ENCODE measurements around the gene ACE. TPM values are rescaled to one million over a fixed set of nuclear protein-coding genes. Genes with fewer than 3 reads are reported as not detected.

The ACE gene
- total RNA-seq, 3 donors from 2014 or later (not counting 1 experiment from before 2014, with no cell fraction given), result 0.86 to 1.2 (median 1.0) TPM

DNA sequence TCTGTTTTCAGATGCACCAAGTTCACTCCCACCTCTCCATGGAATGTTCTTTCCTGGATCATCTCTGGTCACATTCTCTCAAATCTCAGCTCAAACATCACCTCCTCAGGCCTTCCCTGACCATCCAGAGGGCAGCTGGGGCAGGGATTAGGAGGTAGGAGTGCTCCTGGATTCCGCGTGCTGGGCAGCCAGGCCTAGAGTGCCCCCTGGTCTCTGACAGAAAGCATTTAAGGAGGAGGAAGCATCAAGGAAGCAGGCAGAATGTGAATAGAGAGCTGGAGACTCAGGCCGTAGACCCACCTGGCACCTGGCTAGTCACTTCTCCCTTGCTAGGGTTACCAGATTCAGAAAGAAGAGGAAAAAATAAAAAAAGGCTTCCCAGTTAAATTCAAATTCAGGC, 28.2 kb upstream of the ACE start:
- TF ChIP-seq, protein P1, sequence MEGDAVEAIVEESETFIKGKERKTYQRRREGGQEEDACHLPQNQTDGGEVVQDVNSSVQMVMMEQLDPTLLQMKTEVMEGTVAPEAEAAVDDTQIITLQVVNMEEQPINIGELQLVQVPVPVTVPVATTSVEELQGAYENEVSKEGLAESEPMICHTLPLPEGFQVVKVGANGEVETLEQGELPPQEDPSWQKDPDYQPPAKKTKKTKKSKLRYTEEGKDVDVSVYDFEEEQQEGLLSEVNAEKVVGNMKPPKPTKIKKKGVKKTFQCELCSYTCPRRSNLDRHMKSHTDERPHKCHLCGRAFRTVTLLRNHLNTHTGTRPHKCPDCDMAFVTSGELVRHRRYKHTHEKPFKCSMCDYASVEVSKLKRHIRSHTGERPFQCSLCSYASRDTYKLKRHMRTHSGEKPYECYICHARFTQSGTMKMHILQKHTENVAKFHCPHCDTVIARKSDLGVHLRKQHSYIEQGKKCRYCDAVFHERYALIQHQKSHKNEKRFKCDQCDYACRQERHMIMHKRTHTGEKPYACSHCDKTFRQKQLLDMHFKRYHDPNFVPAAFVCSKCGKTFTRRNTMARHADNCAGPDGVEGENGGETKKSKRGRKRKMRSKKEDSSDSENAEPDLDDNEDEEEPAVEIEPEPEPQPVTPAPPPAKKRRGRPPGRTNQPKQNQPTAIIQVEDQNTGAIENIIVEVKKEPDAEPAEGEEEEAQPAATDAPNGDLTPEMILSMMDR (IDR thresholded peaks at IDR 0.05), result no peak
- Mint-ChIP-seq H3K4me1 (peaks cover 0 to 10% of the 10 kb centered on the region in 2 donors), H3K27ac (peak overlapping the region in 1 of 2 donors; percentile 3), H3K27me3 (ENCODE audit: low read depth in 2 of 2) (peaks cover 0 to 5% of the 10 kb centered on the region in 2 donors), H3K36me3 (no peaks in the 10 kb centered on the region), H3K4me3 (peak overlapping the region; percentile 25), H3K9me3 (no peaks in the 10 kb centered on the region)
- Histone ChIP-seq H3K9me3 (ENCODE audit: control insufficient read depth, insufficient read depth, low read length) (no peaks in the 10 kb centered on the region), H3K27me3 (ENCODE audit: control insufficient read depth, insufficient read depth, low read length) (no peaks in the 10 kb centered on the region), H3K4me1 (ENCODE audit: control insufficient read depth, insufficient read depth, low read length) (peaks cover 33% of the 10 kb centered on the region), H3K4me3 (ENCODE audit: low read length) (no peak overlapping the region), H3K27ac (ENCODE audit: low read length) (no peak overlapping the region), H3K36me3 (ENCODE audit: control insufficient read depth, insufficient read depth, low read length) (no peaks in the 10 kb centered on the region)
- no peak for DNase-seq
- intact Hi-C loops (cut with micrococcal nuclease), result no loop called here
- no peak for ATAC-seq
- 97% methylated on average over 3 of the region's 3 CpGs for WGBS (ENCODE audit: insufficient coverage)

DNA sequence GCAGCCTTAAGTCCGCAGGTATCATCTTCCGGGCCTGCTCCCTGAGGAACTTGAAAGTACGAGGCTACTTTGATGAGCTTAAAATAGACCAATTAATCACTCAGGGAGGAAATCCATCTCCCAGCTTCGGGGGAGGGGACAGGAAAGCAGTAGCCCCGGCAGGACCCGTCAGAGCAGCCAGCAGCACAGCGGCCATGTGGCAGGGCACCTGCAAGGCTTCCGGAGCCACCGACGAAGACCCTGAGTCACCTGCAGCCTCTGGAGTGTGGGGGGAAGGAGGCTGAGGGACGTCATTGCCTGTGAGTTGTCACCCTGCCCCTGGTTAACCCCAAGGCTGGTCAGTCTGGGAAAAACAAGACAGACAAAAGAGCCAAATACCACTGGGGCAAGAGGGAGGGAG, 26.3 kb upstream of the ACE start:
- Mint-ChIP-seq H3K4me3 (no peak overlapping the region), H3K27ac (no peak overlapping the region), H3K4me1 (peaks cover 0 to 3% of the 10 kb centered on the region in 2 donors), H3K9me3 (no peaks in the 10 kb centered on the region), H3K36me3 (no peaks in the 10 kb centered on the region), H3K27me3 (ENCODE audit: low read depth in 2 of 2) (peaks cover 0 to 2% of the 10 kb centered on the region in 2 donors)
- intact Hi-C loops (cut with micrococcal nuclease), result no loop called here
- 10% methylated on average over 11 of the region's 11 CpGs for WGBS (ENCODE audit: insufficient coverage)
- H3K27ac ChIP-seq (ENCODE audit: low read length), result no peak overlapping the region
- TF ChIP-seq, protein P1 (IDR thresholded peaks at IDR 0.05), result no peak
- no peaks in the 10 kb centered on the region for H3K36me3 ChIP-seq (ENCODE audit: control insufficient read depth, insufficient read depth, low read length)
- H3K27me3 ChIP-seq (ENCODE audit: control insufficient read depth, insufficient read depth, low read length), result no peaks in the 10 kb centered on the region
- no peaks in the 10 kb centered on the region for H3K9me3 ChIP-seq (ENCODE audit: control insufficient read depth, insufficient read depth, low read length)
- peaks cover 24% of the 10 kb centered on the region for H3K4me1 ChIP-seq (ENCODE audit: control insufficient read depth, insufficient read depth, low read length)
- H3K4me3 ChIP-seq (ENCODE audit: low read length), result no peak overlapping the region
- ATAC-seq, result no peak
- DNase-seq, result no peak

DNA sequence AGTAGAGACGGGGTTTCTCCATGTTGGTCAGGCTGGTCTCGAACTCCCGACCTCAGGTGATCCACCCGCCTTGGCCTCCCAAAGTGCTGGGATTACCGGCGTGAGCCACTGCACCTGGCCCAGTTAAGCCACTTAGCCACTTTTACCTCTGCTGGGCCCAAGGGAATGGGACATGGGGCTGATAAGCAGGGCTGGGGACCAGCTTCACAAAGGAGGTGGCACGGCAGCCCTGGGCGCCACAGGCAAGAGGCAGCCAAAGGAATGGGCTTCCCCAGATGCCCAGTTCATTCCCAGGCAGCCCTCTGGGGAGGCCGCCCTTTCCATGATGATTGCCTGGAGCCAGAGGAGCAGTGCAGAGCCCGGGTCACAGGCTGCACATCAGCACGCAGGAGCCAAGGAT, 25.7 kb upstream of the ACE start:
- Histone ChIP-seq H3K36me3 (ENCODE audit: control insufficient read depth, insufficient read depth, low read length) (no peaks in the 10 kb centered on the region), H3K9me3 (ENCODE audit: control insufficient read depth, insufficient read depth, low read length) (no peaks in the 10 kb centered on the region), H3K27me3 (ENCODE audit: control insufficient read depth, insufficient read depth, low read length) (no peaks in the 10 kb centered on the region), H3K4me1 (ENCODE audit: control insufficient read depth, insufficient read depth, low read length) (peaks cover 21% of the 10 kb centered on the region), H3K27ac (ENCODE audit: low read length) (no peak overlapping the region), H3K4me3 (ENCODE audit: low read length) (no peak overlapping the region)
- Mint-ChIP-seq H3K27ac (no peak overlapping the region), H3K4me3 (no peak overlapping the region), H3K36me3 (no peaks in the 10 kb centered on the region), H3K9me3 (no peaks in the 10 kb centered on the region), H3K27me3 (ENCODE audit: low read depth in 2 of 2) (peaks cover 0 to 2% of the 10 kb centered on the region in 2 donors), H3K4me1 (no peaks in the 10 kb centered on the region)
- intact Hi-C loops (cut with micrococcal nuclease), result no loop called here
- TF ChIP-seq, protein P1 (IDR thresholded peaks at IDR 0.05), result no peak
- WGBS (ENCODE audit: insufficient coverage), result 95% methylated on average over 10 of the region's 11 CpGs
- DNase-seq, result no peak
- ATAC-seq, result no peak

All from natural killer cell (primary cell).